Activated B cell treated with CpG ODN at 0.5 μM for 24 hours (primary cell): ENCODE data around the gene SERGEF. TPM values are rescaled to one million over a fixed set of nuclear protein-coding genes. Genes with fewer than 3 reads are reported as not detected.

ENCODE experiments used
- ATAC-seq: fragments of 200-7000 bp; cut with Tn5 transposase; one replicate; pipeline ENCODE4 v1.10.0; 2021; ENCODE audit warnings: low read depth, mild to moderate bottlenecking, moderate library complexity
- CTCF ChIA-PET: fragments of 350-600 bp; sonication (Branson Sonifier 250); formaldehyde crosslinking; loops from one replicate; lab custom pipeline; 2021; ENCODE audit warnings: antibody characterized with exemption; lab: Charles Lee
- POLR2A ChIA-PET: fragments of 350-600 bp; sonication (Branson Sonifier 250); formaldehyde crosslinking; loops from one replicate; lab custom pipeline; 2021; ENCODE audit warnings: antibody characterized with exemption; lab: Charles Lee
- DNase-seq: peaks from one replicate; pipeline ENCODE4 v3.0.0; 2022
- H3K27ac Mint-ChIP-seq: one replicate; pipeline ENCODE4 v1.8.0; 2020; ENCODE audit warnings: mixed read lengths
- H3K27me3 Mint-ChIP-seq: one replicate; pipeline ENCODE4 v1.8.0; 2021; ENCODE audit warnings: mixed read lengths
- H3K36me3 Mint-ChIP-seq: one replicate; pipeline ENCODE4 v1.8.0; 2021; ENCODE audit warnings: low read depth, mixed read lengths
- H3K4me1 Mint-ChIP-seq: one replicate; pipeline ENCODE4 v1.8.0; 2021; ENCODE audit warnings: mixed read lengths
- H3K4me3 Mint-ChIP-seq: one replicate; pipeline ENCODE4 v1.8.0; 2020; ENCODE audit warnings: mild to moderate bottlenecking, mixed read lengths
- H3K9me3 Mint-ChIP-seq: one replicate; pipeline ENCODE4 v1.8.0; 2020; ENCODE audit warnings: mixed read lengths
- intact Hi-C: fragments of 100-400 bp; cut with micrococcal nuclease; formaldehyde crosslinking; loops from one replicate; pipeline ENCODE4 v1.15.1; 2024
- total RNA-seq: library from RNA; stranded (reverse); gene quantifications from 2 replicates; pipeline ENCODE4 v1.2.3, GENCODE V29; 2022
- TF ChIP-seq, protein P1 (sequence below): fragments of 200-600 bp; IDR thresholded peaks from one replicate; pipeline ENCODE4 v1.8.0; 2022; ENCODE audit warnings: antibody characterized with exemption, mild to moderate bottlenecking

The SERGEF gene
- total RNA-seq, 1 donor from 2014 or later, result 38.4 TPM

DNA sequence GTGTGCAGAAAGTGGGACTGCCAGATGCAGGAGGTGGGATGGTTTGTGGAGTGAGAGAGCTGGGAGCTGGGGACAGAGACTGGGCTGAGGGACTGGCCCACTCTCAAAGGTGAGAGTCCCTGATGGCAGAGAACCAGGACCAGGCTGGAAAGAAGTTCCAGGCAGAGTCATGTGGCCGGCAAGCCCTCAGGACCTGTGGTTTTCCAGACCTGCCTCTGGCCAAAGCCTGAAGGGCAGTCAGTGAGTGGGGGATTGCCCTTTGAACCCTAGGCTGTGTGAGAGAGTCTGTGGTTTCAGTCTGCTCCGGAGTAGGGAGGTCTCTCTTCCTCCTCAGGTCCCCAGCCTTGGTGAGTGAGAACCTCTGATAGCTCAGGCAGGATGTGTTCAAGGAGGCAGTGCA, 261.3 kb downstream of the SERGEF start:
- ChIA-PET CTCF (no interaction called here), POLR2A (no interaction called here)
- TF ChIP-seq, protein P1, sequence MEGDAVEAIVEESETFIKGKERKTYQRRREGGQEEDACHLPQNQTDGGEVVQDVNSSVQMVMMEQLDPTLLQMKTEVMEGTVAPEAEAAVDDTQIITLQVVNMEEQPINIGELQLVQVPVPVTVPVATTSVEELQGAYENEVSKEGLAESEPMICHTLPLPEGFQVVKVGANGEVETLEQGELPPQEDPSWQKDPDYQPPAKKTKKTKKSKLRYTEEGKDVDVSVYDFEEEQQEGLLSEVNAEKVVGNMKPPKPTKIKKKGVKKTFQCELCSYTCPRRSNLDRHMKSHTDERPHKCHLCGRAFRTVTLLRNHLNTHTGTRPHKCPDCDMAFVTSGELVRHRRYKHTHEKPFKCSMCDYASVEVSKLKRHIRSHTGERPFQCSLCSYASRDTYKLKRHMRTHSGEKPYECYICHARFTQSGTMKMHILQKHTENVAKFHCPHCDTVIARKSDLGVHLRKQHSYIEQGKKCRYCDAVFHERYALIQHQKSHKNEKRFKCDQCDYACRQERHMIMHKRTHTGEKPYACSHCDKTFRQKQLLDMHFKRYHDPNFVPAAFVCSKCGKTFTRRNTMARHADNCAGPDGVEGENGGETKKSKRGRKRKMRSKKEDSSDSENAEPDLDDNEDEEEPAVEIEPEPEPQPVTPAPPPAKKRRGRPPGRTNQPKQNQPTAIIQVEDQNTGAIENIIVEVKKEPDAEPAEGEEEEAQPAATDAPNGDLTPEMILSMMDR, result no peak
- Mint-ChIP-seq H3K4me1 (no peaks in the 10 kb centered on the region), H3K27ac (no peak overlapping the region), H3K4me3 (no peak overlapping the region), H3K27me3 (peaks cover 15% of the 10 kb centered on the region), H3K9me3 (no peaks in the 10 kb centered on the region), H3K36me3 (no peaks in the 10 kb centered on the region)
- ATAC-seq, result no peak
- DNase-seq, result no peak
- intact Hi-C loops, result no loop called here

DNA sequence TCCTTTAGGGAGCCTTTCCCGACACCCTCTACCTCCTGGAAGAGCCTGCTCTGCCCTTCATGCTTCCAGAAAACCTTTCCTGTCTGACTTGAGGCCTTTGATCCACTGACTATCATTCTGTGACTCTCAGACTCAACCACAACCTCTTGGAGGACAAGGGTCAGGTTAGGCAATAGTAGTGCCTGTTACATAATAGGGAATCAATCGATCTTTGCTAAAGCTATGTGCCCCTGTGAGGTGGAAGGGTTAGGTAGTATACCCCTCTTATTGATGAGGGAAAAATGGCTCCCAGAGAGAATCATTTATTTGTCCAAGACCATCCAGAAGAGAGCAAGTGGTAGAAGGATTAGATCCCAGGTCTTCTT, 262.1 kb downstream of the SERGEF start:
- H3K27me3 Mint-ChIP-seq, result peaks cover 12% of the 10 kb centered on the region
- TF ChIP-seq, protein P1, result no peak
- H3K4me1 Mint-ChIP-seq, result no peaks in the 10 kb centered on the region
- no peaks in the 10 kb centered on the region for H3K9me3 Mint-ChIP-seq
- H3K27ac Mint-ChIP-seq, result no peak overlapping the region
- ATAC-seq, result no peak
- no peaks in the 10 kb centered on the region for H3K36me3 Mint-ChIP-seq
- ChIA-PET POLR2A (no interaction called here), CTCF (no interaction called here)
- DNase-seq, result no peak
- H3K4me3 Mint-ChIP-seq, result no peak overlapping the region
- intact Hi-C loops, result no loop called here

DNA sequence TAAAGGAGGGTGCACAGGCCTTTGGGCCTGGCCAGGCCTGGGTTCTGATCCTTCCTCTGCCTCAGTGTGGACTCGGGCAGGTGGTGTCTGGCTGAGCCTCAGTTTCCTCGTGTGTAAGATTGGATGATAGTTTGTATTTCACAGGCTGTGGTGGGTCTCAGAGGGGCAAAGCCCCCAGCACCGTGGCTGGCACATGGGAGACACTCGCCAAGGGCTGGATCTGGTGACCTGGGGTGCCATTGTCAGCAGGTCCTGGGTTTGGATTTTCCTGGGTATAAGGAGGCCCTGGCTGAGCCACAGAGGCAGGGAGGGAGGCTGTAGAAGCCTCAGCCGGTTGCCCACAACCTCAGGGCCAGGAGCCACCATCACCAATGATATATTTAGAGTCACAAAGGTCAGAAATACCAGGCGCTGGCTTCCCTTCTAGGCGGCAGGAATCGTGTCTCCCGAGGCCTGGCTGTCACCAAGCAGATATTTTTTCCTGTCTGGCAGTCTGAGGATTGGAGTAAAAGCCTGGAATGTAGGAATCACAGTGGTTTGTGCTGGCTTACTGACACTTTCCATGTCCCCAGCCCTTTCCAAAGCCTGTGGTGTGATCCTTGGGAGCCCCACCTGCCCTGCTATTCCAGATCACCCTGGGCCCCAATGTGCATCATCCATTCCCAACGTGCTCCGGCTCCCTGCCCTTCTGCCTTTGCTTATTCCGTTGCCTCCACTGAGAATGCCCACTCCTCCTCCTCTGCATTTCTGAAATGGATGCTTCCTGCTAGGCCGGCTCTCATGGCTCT, 262.6 kb downstream of the SERGEF start:
- Mint-ChIP-seq H3K4me3 (no peak overlapping the region), H3K36me3 (no peaks in the 10 kb centered on the region), H3K27ac (no peak overlapping the region), H3K9me3 (no peaks in the 10 kb centered on the region), H3K4me1 (no peaks in the 10 kb centered on the region), H3K27me3 (peaks cover 10% of the 10 kb centered on the region)
- TF ChIP-seq, protein P1, result no peak
- ATAC-seq, result no peak
- POLR2A ChIA-PET, result no interaction called here
- intact Hi-C loops, result no loop called here
- DNase-seq, result no peak
- CTCF ChIA-PET, result no interaction called here

DNA sequence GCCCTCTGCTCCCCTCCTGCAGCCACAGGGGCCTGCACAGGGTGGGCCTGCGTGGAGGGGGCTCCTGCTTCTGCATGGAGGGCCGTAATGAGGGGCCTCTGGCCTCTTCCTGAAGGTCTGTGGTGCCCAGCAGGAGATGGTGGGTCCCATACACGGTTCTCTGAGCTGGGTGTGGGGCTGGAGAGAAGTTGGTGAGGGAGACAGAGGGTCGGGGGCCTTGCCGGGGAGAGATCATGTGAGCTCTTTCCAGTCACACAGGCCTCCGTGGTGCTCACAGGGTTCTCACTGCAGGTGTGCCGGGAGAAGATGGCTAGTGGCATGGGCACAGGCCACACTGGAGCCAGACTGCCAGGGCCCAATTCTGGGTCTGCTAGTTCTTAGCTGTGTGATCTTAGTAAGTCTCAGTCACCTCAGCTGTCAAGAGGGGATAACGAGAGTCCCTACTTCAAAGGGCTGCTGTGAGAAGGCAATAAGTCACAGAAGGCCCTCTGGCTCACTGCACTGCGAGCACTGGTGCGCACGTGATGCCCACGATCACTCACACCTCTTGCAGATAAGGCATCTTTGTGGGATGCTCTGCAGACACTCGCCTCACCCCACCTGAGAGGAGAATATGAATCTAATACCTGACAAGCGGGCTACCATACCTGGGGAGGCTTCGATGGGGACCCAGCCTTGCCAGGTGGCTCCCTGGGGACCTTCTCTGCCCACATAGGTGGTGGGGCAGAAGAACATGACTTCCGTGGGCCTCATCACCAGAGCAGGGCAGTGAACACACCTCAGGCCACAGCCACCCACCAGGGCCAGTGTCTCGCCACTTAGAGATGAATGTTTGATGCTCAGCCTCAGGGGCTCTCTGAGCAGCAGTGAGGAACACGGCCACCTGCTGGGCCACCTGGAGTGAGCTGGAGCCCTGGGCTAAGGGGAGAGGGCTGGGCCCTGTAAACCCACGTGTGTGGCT, 263.8 kb downstream of the SERGEF start:
- H3K4me3 Mint-ChIP-seq, result no peak overlapping the region
- CTCF ChIA-PET, result no interaction called here
- TF ChIP-seq, protein P1, result no peak
- H3K27ac Mint-ChIP-seq, result no peak overlapping the region
- ATAC-seq (no peak), DNase-seq (no peak)
- H3K27me3 Mint-ChIP-seq, result peaks cover 6% of the 10 kb centered on the region
- POLR2A ChIA-PET, result no interaction called here
- intact Hi-C loops, result no loop called here
- no peaks in the 10 kb centered on the region for H3K9me3 Mint-ChIP-seq
- no peaks in the 10 kb centered on the region for H3K4me1 Mint-ChIP-seq
- H3K36me3 Mint-ChIP-seq, result no peaks in the 10 kb centered on the region

DNA sequence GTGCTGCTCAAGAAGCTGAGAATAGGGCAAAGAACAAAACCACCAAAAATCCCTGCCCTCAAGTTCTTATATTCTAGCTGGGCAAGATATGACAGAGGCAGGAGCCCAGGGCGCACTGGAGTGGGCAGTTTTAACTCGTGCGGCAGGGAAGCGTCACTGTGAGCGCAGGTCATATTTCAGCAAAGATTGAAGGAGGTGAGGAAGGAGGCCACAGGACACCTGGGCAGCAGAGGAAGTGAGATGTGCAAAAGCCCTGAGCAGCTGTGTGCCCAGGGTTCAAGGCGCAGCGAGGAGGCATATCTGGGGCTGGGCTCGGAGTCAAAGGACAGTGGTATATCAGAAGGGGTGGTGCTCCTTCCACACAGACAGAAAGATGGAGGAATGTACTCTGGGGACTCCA, 264.8 kb downstream of the SERGEF start:
- ATAC-seq (no peak), DNase-seq (no peak)
- TF ChIP-seq, protein P1, result no peak
- CTCF ChIA-PET, result no interaction called here
- peaks cover 6% of the 10 kb centered on the region for H3K27me3 Mint-ChIP-seq
- POLR2A ChIA-PET, result no interaction called here
- H3K27ac Mint-ChIP-seq, result no peak overlapping the region
- no peaks in the 10 kb centered on the region for H3K4me1 Mint-ChIP-seq
- intact Hi-C loops, result no loop called here
- no peaks in the 10 kb centered on the region for H3K36me3 Mint-ChIP-seq
- no peaks in the 10 kb centered on the region for H3K9me3 Mint-ChIP-seq
- H3K4me3 Mint-ChIP-seq, result no peak overlapping the region
